Activated CD8-positive, alpha-beta T cell treated with anti-CD3 and anti-CD28 coated beads for 36 hours (primary cell): ENCODE data around the gene C5orf15. TPM values are rescaled to one million over a fixed set of nuclear protein-coding genes. Genes with fewer than 3 reads are reported as not detected.
A peak's percentile ranks its signal among the peaks of the same experiment; 100 is the strongest.

Experiments
- ATAC-seq: fragments of 200-7000 bp; cut with Tn5 transposase; one replicate; pipeline ENCODE4 v1.10.0; 2021; ENCODE audit warnings: mild to moderate bottlenecking, moderate library complexity
- CTCF ChIA-PET: fragments of 350-600 bp; sonication (Branson Sonifier 250); formaldehyde crosslinking; loops from one replicate; lab custom pipeline; 2021; ENCODE audit warnings: antibody characterized with exemption; lab: Charles Lee
- POLR2A ChIA-PET: fragments of 350-600 bp; sonication (Branson Sonifier 250); formaldehyde crosslinking; loops from one replicate; lab custom pipeline; 2021; ENCODE audit warnings: antibody characterized with exemption; lab: Charles Lee
- DNase-seq: peaks from one replicate; pipeline ENCODE4 v3.0.0-alpha.2; 2020
- H3K27ac Mint-ChIP-seq: one replicate; pipeline ENCODE4 v1.8.0; 2021; ENCODE audit warnings: mild to moderate bottlenecking, mixed read lengths
- H3K27me3 Mint-ChIP-seq: one replicate; pipeline ENCODE4 v1.8.0; 2021; ENCODE audit warnings: mixed read lengths
- H3K36me3 Mint-ChIP-seq: one replicate; pipeline ENCODE4 v1.8.0; 2021; ENCODE audit warnings: low read depth, mixed read lengths
- H3K4me1 Mint-ChIP-seq: one replicate; pipeline ENCODE4 v1.8.0; 2021; ENCODE audit warnings: low read depth, mixed read lengths
- H3K4me3 Mint-ChIP-seq: one replicate; pipeline ENCODE4 v1.8.0; 2021; ENCODE audit warnings: mild to moderate bottlenecking, moderate library complexity, mixed read lengths
- H3K9me3 Mint-ChIP-seq: one replicate; pipeline ENCODE4 v1.8.0; 2021; ENCODE audit warnings: mixed read lengths
- CTCF ChIP-seq: fragments of 200-600 bp; IDR thresholded peaks from one replicate; pipeline ENCODE4 v1.8.0; 2022; ENCODE audit warnings: antibody characterized with exemption, mild to moderate bottlenecking
- intact Hi-C: fragments of 100-400 bp; cut with micrococcal nuclease; formaldehyde crosslinking; loops from one replicate; pipeline ENCODE4 v1.10.0; 2022
- total RNA-seq, 2 experiments: library from RNA; stranded (reverse); gene quantifications; one replicate each; pipeline ENCODE4 v1.2.3, GENCODE V29; 2021

C5orf15 gene
- total RNA-seq, 2 experiments from 2014 or later: 27.4 to 30.8 TPM

DNA sequence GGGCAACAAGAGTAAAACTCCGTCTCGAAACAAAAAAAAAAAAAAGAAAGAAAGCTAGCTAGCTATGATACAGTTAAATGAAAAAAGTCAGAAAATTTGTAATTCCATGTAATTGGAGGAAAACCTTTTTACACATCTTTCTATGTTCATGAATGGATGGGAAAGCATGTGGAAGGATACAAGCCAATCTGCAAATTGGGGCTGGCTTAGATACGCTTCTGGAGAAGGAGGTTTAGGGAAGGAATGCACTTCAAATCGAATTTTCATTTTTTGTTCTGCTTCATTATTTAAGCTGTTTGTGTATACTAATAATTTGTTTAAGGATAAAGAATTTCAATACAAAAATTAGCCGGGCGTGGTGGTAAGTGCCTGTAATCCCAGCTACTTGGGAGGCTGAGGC is 29.6 kb upstream of the C5orf15 start:
- H3K4me1 Mint-ChIP-seq: peaks cover 73% of the 10 kb centered on the region
- no peaks in the 10 kb centered on the region for H3K27me3 Mint-ChIP-seq
- peaks cover 32% of the 10 kb centered on the region for H3K36me3 Mint-ChIP-seq
- no peak overlapping the region for H3K4me3 Mint-ChIP-seq
- ChIA-PET POLR2A (interaction anchor here (0.9 kb wide), 2 partner anchors 8 to 115 kb away, joined by 3 to 4 read pairs; no protein-coding TSS in a partner anchor), CTCF (interaction anchor here (0.6 to 2.9 kb wide), 8 partner anchors 13 to 205 kb away, joined by 3 to 7 read pairs (median 4); no protein-coding TSS in a partner anchor)
- no peak for DNase-seq
- intact Hi-C loops: no loop called here
- no peak for ATAC-seq
- no peak for TF ChIP-seq CTCF
- no peak overlapping the region for H3K27ac Mint-ChIP-seq
- no peaks in the 10 kb centered on the region for H3K9me3 Mint-ChIP-seq

DNA sequence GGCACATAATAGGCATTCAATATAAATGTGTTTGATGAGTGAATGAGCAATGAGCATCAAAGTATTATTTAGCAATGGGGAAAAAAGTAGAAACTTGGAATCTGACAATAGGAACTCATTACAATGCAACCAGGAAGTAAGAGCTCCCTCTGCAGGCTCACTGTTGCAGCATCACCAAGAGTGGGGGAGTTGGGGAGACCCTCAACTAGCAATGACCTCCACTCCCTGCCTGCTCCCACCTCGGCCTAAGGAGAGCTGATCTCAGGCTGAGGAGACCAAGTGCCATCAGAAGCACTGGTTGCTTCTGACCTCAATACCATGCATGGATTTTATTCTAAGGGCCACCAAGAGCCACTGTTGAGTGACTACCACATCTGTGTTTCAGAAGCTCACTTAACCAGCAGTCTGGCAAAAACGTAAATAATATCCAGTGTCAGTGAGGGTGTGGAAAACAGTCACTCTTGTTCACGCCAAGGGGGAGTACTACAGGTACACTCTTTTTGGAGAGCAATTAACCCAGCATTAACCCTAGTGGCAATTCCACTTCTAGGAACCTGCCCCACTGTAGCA is 28.3 kb upstream of the C5orf15 start:
- Mint-ChIP-seq H3K4me1 (peaks cover 66% of the 10 kb centered on the region), H3K36me3 (peaks cover 26% of the 10 kb centered on the region), H3K27ac (no peak overlapping the region), H3K4me3 (no peak overlapping the region), H3K9me3 (no peaks in the 10 kb centered on the region), H3K27me3 (no peaks in the 10 kb centered on the region)
- CTCF ChIA-PET: interaction anchor here (0.8 to 2.9 kb wide), 14 partner anchors 8 to 207 kb away, joined by 3 to 11 read pairs (median 4); partner anchors contain the start of gene VDAC1
- peak; percentile 65 for TF ChIP-seq CTCF
- DNase-seq: no peak
- intact Hi-C loops: no loop called here
- no peak for ATAC-seq
- POLR2A ChIA-PET: no interaction called here

DNA sequence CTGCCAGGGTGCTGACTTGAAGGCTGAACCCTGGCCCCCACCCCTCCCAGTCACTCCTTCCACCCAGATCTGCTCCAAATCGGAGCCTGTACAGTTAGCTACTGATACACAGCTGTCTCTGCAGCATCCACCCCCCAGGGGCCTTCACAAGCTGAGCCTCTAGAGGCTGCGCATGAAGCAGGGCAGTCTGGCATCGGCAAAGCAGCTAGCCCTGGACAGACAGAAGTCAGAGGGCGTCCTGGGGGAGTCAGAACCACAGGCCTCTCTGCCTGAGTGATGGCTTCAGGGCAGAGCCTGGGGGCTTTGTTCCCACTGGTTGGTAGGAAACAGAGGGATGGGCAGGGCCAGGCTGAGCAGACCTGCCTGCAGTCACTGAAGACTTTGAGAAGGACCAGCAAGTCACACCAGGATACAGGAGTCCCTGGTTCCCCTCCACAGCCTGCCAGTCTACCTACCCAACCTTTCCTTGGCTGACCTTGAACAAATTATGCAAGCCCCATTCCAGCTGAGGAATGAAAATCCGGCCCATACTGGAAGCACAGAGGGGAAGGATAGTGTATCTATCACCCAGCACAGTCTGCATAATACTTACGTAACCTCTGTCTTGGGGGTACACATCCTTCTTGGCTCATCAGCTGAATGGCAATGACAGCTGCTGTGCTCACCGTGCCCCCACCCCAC is 27.6 kb upstream of the C5orf15 start:
- no peak for DNase-seq
- H3K27ac Mint-ChIP-seq: no peak overlapping the region

GRCh38 chr5:133995341-133995740 is 26.9 kb upstream of the C5orf15 start:
- POLR2A ChIA-PET: interaction anchor here (1.0 to 1.4 kb wide), 4 partner anchors 8 to 181 kb away, joined by 3 to 5 read pairs (median 4); partner anchors contain the start of gene SKP1
- no peak for DNase-seq
- no peak for ATAC-seq
- intact Hi-C loops: no loop called here
- Mint-ChIP-seq H3K27ac (no peak overlapping the region), H3K4me3 (no peak overlapping the region), H3K9me3 (no peaks in the 10 kb centered on the region), H3K4me1 (peaks cover 54% of the 10 kb centered on the region), H3K36me3 (peaks cover 28% of the 10 kb centered on the region), H3K27me3 (no peaks in the 10 kb centered on the region)
- TF ChIP-seq CTCF: no peak
- CTCF ChIA-PET: interaction anchor here (0.6 to 2.9 kb wide), 8 partner anchors 7 to 174 kb away, joined by 3 to 11 read pairs (median 4); no protein-coding TSS in a partner anchor

More for the DNA sequence above, 27.6 kb upstream of the C5orf15 start:
- TF ChIP-seq CTCF: no peak
- H3K4me1 Mint-ChIP-seq: peaks cover 61% of the 10 kb centered on the region
- H3K27me3 Mint-ChIP-seq: no peaks in the 10 kb centered on the region
- CTCF ChIA-PET: interaction anchor here (0.6 to 2.9 kb wide), 12 partner anchors 8 to 173 kb away, joined by 4 to 11 read pairs (median 5); partner anchors contain the start of gene VDAC1
- no peaks in the 10 kb centered on the region for H3K9me3 Mint-ChIP-seq
- H3K4me3 Mint-ChIP-seq: no peak overlapping the region
- intact Hi-C loops: no loop called here
- POLR2A ChIA-PET: interaction anchor here (1.0 to 1.4 kb wide), 2 partner anchors 24 to 181 kb away, joined by 3 to 4 read pairs; partner anchors contain the start of gene SKP1
- no peak for ATAC-seq
- H3K36me3 Mint-ChIP-seq: peaks cover 28% of the 10 kb centered on the region
